ENCODE results near the gene AVPR2.

Gene AVPR2

GRCh38 chrX:153934148-153934761 is 29.8 kb downstream of the AVPR2 start:
- DNase-seq, result no peak

DNA sequence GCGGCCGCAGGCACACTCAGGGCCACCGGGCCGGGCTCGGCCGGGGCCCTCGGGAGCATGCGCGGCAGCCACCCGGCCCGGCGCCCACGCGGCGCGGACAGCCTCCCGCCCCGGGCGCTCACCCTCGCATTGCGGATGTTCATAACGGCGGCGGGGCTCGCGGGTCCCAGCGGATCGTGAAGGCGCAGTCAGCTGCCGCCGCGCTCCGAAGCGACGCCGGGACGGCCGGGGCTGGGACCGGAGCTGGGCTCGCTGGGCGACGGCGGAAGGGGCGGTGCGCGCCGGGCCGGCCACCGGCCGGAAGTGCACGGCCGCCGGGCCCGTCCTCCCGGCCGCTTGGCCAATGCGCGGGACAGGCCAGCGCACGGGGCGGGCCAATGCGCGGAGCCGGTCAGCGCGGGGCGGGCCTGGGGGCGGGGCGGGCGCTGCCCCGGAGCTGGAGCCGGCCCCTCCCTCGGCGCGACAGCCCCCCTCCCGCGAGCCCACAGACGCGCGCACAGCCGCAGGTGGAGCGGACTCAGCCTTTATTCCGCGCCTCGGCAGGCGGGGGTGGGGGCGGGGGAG is 30.4 kb downstream of the AVPR2 start, which contains the start of gene NAA10:
NAA10 (minus strand) TSS at position 276 of the 564 bp plus-strand sequence; CDS start at position 143, 133 bp downstream.
- peak; percentile 62 for DNase-seq

GRCh38 chrX:153935326-153935851 is 30.9 kb downstream of the AVPR2 start:
- no peak for DNase-seq

DNA sequence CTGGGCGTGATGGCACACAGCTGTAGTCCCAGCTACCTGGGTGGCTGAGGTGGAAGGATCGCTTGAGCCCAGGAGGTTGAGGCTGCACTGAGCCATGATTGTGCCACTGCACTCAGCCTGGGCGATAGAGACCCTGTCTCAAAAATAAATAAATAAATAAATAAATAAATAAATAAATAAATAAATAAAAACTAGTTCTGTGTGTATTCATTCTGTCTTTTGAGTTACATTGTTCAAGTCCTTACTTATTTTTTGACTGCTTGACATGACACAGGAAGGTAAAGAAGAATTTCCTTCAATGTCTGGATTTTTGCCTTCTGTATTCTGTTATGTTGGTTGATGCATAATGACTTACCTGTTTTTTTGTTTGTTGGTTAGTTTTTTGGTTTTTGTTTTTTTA is 32.6 kb downstream of the AVPR2 start:
- no peak for DNase-seq

DNA sequence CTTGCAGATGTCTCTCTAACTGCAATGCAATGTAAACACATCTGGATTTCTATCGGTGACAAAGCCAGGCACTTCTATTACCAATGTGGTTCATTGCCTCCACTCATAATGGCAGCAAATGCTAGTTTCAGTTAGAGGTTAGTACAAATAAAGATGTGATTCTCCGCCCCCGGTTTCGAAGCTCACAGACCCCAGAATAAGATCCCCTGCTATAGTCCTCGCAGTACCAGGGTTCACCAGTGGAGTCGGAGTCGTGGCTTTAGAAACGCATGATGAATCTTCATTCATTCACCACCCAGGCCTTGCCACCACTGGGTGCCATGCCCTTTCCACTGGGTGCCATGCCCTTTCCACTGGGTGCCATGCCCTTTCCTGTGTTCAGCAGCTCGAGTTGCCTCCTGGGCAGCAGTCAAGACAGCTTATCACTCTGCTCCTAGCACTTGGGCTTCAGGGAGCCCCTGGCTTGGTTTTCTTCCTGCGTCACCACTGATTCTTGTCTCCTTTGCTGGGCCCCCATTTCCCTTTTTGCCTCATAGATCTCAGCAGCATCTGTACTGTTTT is 33.8 kb downstream of the AVPR2 start:
- DNase-seq, result no peak

DNA sequence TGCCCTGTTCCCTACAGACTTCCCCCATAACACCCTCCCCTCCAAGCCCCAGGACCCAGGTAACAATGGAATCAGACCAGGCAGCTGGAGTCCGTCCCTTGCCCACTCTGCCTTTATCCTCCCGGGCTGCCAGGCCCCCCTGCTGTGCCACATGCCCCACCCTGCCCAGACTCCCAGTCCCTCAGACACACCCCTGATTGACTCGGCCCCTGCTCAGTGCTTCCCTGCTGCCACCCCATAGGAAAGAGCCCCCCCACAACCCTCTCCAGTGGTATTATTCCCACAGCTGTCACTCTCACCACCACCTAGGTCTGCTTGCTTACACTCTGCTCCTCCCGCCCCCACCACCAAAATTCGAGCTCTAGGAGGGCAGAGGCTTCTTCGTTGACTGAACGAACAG is 35.1 kb downstream of the AVPR2 start:
- no peak for DNase-seq

DNA sequence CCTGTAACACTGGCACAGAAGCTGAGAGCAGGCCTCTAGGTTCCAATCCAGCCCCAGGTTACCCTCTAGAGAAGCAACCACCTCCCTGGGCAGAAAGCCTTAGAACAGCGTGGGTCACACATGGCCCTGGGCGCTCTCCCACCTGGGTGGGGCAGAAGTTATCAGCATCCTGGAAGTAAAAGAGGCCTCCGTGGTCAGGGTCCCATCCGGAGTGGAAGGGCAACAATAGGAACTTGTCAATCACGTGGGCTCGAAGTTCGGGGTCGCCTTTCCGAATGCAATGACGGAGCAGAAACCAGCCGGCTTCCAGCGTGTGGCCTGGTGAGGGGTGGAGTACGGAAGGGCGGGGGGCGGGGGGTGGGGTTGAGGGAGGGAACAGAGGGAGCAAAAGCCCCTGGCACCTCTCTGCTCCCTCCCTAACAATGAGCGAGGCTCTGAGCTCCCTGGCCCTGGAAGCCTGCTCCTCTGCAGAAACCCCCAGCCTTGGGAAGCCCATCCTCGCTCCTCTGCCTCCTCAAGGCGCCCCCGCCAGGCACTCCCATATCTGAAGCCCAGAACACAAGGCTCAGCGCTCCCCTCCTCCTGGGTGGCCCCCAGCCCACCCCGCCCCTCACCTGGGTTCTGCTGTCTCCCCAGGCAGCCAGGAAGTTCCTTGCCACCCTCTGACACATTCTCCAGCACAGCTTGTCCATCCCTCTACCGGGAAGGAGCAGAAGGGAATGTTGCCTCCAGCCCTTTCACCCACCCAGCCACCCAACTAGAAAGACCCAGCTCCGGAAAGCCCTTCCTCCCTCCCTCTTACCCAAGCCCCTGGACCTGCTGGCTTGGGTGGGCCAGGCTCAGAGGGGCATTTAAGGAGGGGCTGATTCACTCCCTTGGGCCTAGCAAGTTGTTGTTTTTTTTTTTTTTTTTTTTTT is 37.1 kb downstream of the AVPR2 start:
- no peak for DNase-seq

- DNase-seq, result peak; percentile 44 to 47
These were observed 39.8 kb downstream of the AVPR2 start, which contains the start of gene RENBP for GRCh38 chrX:153944140-153944799. Gene RENBP (minus strand): TSS chrX:153944643. CDS start chrX:153944610, 33 bp downstream.

GRCh38 chrX:153944800-153945150 is 40.3 kb downstream of the AVPR2 start:
- DNase-seq, result no peak

DNA sequence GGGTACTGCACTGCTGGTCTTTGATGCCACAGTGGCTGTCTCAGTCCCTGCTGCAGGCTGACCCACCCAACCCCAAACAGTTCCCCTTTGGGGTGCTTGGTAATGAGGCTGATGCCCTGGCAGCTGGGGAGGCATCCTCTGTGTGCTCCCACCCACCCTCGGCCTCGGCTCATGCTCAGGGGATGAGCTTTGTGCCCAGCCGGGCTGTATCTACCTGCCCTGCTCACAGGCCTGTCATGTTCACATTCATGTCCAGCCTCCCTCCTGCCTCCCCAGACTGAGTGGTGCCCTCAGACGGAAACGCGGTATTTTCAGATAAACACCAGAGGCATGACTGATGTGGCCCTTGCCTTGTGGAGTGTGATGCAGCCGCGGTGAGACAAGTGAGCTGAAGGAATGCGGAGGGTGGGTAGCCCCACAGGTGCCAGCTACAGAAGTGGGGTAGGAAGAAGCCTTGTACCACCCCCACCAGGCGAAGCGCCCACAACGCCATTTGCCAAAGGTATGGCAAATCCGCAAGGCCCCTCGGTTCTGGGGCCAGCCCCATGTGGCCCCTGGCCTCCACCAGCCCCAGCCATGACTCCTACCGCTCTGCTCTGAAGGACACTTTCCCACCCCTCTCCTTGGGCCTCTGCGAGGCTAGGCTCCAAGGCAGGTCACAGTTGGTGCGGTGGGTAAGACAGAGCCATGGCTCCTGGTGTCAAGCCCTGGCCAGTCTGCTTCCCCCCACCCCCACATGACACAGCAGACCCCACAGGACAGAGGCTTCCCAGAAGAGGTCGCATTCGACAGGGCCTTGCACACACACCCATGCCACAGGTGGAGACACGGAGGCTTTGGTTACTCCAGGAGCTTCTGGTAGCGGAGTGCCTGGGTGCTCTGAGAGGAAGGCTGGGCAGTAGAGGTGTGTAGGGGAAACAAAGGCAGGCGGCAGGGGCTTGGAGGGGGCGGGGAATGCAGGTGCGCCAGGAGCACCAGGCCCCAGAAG is 41.8 kb downstream of the AVPR2 start:
- no peak for DNase-seq

DNA sequence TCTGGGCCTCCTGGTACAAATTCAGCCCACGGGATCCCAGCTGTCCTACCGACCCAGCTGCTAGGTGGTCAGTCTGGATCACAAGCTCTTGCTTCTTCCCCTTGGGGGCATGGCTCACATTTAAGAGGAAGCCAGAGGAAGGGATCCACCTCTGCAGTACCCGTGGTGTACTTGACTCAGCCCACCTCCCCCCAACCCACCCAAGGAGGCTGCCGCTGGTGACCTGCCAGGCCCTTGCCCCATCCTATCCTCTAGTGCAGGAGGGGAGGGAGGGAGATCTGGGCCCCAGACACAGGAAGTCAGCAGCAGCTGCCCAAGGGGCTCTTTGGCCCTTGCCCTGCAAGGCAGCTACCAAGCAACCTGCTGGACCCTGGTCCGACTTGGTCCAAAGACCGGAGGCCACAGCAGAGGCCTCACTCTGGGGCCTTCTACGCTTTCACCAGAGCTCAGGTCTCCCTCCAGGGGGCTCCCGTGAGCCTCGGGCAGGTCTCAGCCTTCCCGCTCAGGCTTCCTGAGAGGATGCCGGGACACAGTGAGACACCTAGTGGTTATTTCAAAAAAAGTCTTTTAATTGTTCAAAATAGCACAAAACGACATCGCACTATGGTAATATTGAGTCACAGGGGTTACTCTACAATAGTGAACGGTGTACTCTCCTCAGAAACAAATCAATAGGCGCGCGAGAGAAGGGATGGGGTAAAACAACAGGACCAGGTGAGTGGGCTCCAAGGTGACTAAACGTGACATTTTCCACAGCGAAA is 42.7 kb downstream of the AVPR2 start:
- DNase-seq, result peak; percentile 56 to 76

DNA sequence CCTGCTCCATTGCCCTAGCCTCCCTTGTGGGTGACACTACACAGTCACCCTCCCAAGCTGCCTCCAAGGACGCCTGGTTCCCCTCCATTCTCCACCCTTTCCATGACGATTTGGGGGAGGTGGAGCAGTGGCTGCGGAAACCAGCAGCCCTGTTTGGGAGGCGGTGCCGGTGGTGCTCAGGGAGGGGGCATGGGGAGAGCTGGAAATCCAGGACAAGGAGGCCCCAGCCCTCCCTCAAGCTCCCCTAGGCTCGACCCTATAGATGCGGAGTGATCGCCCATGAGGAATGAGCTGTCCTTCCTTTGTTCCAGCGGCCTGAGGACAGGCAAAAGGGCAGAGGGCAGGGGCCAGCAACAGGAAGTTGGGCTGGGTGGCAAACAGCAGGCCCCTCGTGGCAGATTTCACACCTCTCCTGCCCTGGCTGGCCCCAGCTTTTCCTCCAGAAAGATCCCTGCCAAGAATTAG is 43.6 kb downstream of the AVPR2 start:
- no peak for DNase-seq

DNA sequence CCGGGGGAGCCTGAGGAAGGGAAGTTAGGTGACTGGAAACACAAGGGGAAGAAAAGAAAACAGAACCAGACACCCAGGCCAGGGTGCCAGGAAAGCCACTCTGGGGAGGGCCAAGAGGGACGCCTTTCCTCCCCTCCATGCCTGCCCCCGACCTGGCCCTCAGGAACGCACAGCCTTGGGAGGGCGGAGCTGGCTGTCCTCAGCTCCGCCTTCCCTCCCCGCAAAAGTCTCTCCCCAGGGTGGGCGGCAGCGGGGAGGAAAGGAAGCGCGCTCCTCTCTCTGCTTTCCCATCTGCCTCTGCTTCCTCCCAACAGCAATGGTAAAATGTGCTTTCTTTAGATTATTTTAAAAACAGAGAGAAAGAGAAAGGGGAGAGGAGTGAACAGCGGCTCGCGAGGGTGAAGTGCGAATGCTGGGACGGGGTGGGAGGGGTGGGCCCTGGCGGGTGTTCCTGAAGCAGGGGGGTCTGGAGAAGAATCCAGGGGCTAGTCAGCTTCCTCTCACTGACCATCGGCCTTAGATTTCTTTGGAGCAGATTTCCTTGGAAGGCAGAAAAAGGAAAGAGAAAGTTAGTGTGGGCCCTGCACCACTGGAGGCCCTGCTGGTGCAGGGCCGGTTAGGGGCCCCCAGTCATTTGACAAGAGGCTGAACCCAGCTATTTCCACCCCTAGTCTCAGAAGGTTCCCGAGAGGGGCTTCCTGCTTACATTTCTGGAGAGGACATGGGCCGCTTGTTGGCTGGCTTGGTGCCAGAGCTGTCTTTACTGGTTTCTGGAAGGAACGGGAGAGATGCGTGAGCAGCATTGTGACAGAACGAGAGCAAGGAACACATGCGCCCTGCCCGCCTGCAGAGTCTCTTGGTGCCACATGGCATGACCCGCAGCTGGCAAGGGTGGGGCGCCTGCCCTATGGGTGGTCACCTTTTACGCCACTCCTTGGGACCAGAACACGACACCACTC is 44.7 kb downstream of the AVPR2 start:
- no peak for DNase-seq

GRCh38 chrX:153950127-153950526 is 45.7 kb downstream of the AVPR2 start:
- DNase-seq, result no peak

- no peak for DNase-seq
These were observed 47.4 kb downstream of the AVPR2 start for GRCh38 chrX:153951683-153952372.

GRCh38 chrX:153952373-153953026 is 48.0 kb downstream of the AVPR2 start:
- DNase-seq, result no peak

- DNase-seq, result peak; percentile 23 to 82
These were observed 48.9 kb downstream of the AVPR2 start for GRCh38 chrX:153953342-153953830.
